ENCODE measurements around the gene SCN3A.

- TF ChIP-seq POLR2A (IDR thresholded peaks at IDR 0.05) = no peak
- TF ChIP-seq, protein P1, sequence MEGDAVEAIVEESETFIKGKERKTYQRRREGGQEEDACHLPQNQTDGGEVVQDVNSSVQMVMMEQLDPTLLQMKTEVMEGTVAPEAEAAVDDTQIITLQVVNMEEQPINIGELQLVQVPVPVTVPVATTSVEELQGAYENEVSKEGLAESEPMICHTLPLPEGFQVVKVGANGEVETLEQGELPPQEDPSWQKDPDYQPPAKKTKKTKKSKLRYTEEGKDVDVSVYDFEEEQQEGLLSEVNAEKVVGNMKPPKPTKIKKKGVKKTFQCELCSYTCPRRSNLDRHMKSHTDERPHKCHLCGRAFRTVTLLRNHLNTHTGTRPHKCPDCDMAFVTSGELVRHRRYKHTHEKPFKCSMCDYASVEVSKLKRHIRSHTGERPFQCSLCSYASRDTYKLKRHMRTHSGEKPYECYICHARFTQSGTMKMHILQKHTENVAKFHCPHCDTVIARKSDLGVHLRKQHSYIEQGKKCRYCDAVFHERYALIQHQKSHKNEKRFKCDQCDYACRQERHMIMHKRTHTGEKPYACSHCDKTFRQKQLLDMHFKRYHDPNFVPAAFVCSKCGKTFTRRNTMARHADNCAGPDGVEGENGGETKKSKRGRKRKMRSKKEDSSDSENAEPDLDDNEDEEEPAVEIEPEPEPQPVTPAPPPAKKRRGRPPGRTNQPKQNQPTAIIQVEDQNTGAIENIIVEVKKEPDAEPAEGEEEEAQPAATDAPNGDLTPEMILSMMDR (IDR thresholded peaks at IDR 0.05) = no peak
These were observed 2.0 kb upstream of the SCN3A start for GRCh38 chr2:165205865-165206264.
